Keratinocyte (primary cell): ENCODE measurements around the gene EEPD1. TPM values are rescaled to one million over a fixed set of nuclear protein-coding genes. Genes with fewer than 3 reads are reported as not detected.

Source experiments
- DNase-seq: peaks from one replicate; pipeline ENCODE4 v3.0.0-alpha.2; 2011; ENCODE audit warnings: low read depth, missing footprints, low spot score
- FAIRE-seq: peaks from 2 replicates; lab custom pipeline; 2011; peaks lifted over from hg19 to GRCh38; lab: Jason Lieb, UNC
- H2AFZ ChIP-seq: 2 replicates; pipeline ENCODE4 v1.6.0; 2012; ENCODE audit warnings: low read length, control low read depth, inconsistent platforms; ENCODE audit not compliant: control insufficient read depth
- H3K27ac ChIP-seq: 2 replicates; pipeline ENCODE4 v1.5.1; 2011; ENCODE audit warnings: low read length; ENCODE audit not compliant: control insufficient read depth, insufficient read depth
- H3K27me3 ChIP-seq: 3 replicates; pipeline ENCODE4 v1.6.0; 2011; ENCODE audit warnings: low read length; ENCODE audit not compliant: control insufficient read depth, insufficient read depth; ENCODE audit errors: extremely low read depth
- H3K36me3 ChIP-seq, 2 experiments: 2 replicates in 1 of 2; 3 replicates in 1 of 2; pipeline ENCODE4 v1.5.1; 2011; ENCODE audit warnings: low read length in 2 of 2, mild to moderate bottlenecking in 1 of 2; ENCODE audit not compliant: control insufficient read depth in 2 of 2, insufficient read depth in 2 of 2; ENCODE audit errors: extremely low read depth in 1 of 2
- H3K4me1 ChIP-seq: 3 replicates; pipeline ENCODE4 v1.5.1; 2011; ENCODE audit warnings: low read length; ENCODE audit not compliant: control insufficient read depth, insufficient read depth; ENCODE audit errors: extremely low read depth
- H3K4me2 ChIP-seq: 3 replicates; pipeline ENCODE4 v1.6.0; 2011; ENCODE audit warnings: low read depth, low read length; ENCODE audit not compliant: control insufficient read depth, insufficient read depth; ENCODE audit errors: extremely low read depth
- H3K4me3 ChIP-seq, 3 experiments: fragments of 200-600 bp in 1 of 3; sonication (generic) in 1 of 3; 2 replicates in 2 of 3; 3 replicates in 1 of 3; pipeline ENCODE4 v1.5.1; 2011 to 2016; ENCODE audit warnings: low read length in 3 of 3, mild to moderate bottlenecking in 3 of 3, control low read depth in 2 of 3, inconsistent platforms in 1 of 3, low read depth in 1 of 3, mixed read lengths in 1 of 3, mixed run types in 1 of 3, moderate library complexity in 1 of 3; ENCODE audit not compliant: control insufficient read depth in 2 of 3, insufficient read depth in 2 of 3; ENCODE audit errors: extremely low read depth in 1 of 3
- H3K79me2 ChIP-seq: 2 replicates; pipeline ENCODE4 v1.6.0; 2012; ENCODE audit warnings: low read length; ENCODE audit not compliant: control insufficient read depth, insufficient read depth
- H3K9ac ChIP-seq: 3 replicates; pipeline ENCODE4 v1.6.0; 2011; ENCODE audit warnings: low read length; ENCODE audit not compliant: control insufficient read depth, insufficient read depth; ENCODE audit errors: extremely low read depth
- H3K9me1 ChIP-seq: 3 replicates; pipeline ENCODE4 v1.6.0; 2011; ENCODE audit warnings: low read length; ENCODE audit not compliant: control insufficient read depth, insufficient read depth; ENCODE audit errors: extremely low read depth
- H3K9me3 ChIP-seq: 2 replicates; pipeline ENCODE4 v1.5.1; 2012; ENCODE audit warnings: low read depth, low read length; ENCODE audit not compliant: control insufficient read depth
- H4K20me1 ChIP-seq: 3 replicates; pipeline ENCODE4 v1.6.0; 2011; ENCODE audit warnings: low read length; ENCODE audit not compliant: control insufficient read depth, insufficient read depth; ENCODE audit errors: extremely low read depth
- EZH2 ChIP-seq: IDR thresholded peaks from one replicate; pipeline ENCODE4 v1.6.1; 2012; ENCODE audit warnings: inconsistent platforms, mild to moderate bottlenecking, low read length, moderate library complexity
- dilution Hi-C: fragments of 300-500 bp; cut with MboI; formaldehyde crosslinking; loops from one replicate; pipeline ENCODE4 v1.7.0; 2020; ENCODE audit warnings: low sequenced_read_pairs; ENCODE audit not compliant: extremely low pct_ligation_motif_present
- polyA plus RNA-seq, 5 experiments: library from polyadenylated mRNA; depleted of rRNA in 3 of 5; stranded (reverse) in 3 of 5; stranded (forward) in 1 of 5; unstranded in 1 of 5; fragments of >200 nt; gene quantifications; 1 replicate in 1 of 5; 2 replicates in 3 of 5; 3 replicates in 1 of 5; pipeline versions ENCODE4 v1.2.1 to v1.2.3, GENCODE V29; 2011 to 2012; ENCODE audit warnings: missing spikeins in 2 of 5, low read depth in 1 of 5, low replicate concordance in 1 of 5
- TF ChIP-seq, protein P1 (sequence below), 3 experiments: IDR thresholded peaks in 1 of 3; conservative IDR thresholded peaks in 1 of 3; optimal IDR thresholded peaks in 1 of 3; 2 replicates in 2 of 3; 3 replicates in 1 of 3; pipeline versions ENCODE3 to v1.5.1; 2011; ENCODE audit warnings: low read length in 3 of 3, mild to moderate bottlenecking in 3 of 3, moderate library complexity in 2 of 3, control low read depth in 1 of 3, inconsistent platforms in 1 of 3; ENCODE audit not compliant: insufficient read depth in 2 of 3; ENCODE audit errors: extremely low read depth in 1 of 3

EEPD1 gene
- polyA plus RNA-seq, 1 donor (not counting 4 experiments of a cell fraction or from before 2014, with no cell fraction given) = 1.2 TPM

DNA sequence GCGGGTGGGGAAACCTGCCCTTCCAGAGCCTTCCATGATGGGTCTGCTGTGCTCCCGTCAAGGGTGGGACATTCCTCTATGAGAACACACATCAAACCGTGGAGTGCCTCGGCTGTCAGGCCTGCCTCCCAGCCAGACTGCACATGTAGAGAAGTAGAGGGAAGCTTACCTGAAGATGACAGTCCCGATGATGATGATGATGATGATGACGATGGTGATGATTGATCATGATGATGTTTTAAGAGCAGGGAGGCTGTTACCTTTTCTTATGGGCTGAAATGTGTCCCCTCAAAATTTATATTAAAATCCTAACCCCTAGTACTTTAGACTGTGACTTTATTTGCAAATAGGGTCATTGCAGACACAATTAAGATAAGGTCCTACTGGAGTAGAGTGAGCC is 160.6 kb downstream of the EEPD1 start:
- no peak overlapping the region for H3K4me3 ChIP-seq
- no peaks in the 10 kb centered on the region for H4K20me1 ChIP-seq
- no peak for TF ChIP-seq EZH2
- TF ChIP-seq, protein P1, sequence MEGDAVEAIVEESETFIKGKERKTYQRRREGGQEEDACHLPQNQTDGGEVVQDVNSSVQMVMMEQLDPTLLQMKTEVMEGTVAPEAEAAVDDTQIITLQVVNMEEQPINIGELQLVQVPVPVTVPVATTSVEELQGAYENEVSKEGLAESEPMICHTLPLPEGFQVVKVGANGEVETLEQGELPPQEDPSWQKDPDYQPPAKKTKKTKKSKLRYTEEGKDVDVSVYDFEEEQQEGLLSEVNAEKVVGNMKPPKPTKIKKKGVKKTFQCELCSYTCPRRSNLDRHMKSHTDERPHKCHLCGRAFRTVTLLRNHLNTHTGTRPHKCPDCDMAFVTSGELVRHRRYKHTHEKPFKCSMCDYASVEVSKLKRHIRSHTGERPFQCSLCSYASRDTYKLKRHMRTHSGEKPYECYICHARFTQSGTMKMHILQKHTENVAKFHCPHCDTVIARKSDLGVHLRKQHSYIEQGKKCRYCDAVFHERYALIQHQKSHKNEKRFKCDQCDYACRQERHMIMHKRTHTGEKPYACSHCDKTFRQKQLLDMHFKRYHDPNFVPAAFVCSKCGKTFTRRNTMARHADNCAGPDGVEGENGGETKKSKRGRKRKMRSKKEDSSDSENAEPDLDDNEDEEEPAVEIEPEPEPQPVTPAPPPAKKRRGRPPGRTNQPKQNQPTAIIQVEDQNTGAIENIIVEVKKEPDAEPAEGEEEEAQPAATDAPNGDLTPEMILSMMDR (optimal IDR thresholded peaks at IDR 0.05 in 1 of 3, IDR thresholded peaks at IDR 0.05 in 1 of 3, conservative IDR thresholded peaks at IDR 0.05 in 1 of 3; ENCODE audit: extremely low read depth in 1 of 3, insufficient read depth in 2 of 3, low read length in 3 of 3) = no peak
- H3K9me3 ChIP-seq = no peaks in the 10 kb centered on the region
- no peak overlapping the region for H2AFZ ChIP-seq
- dilution Hi-C loops = loop anchor here (25.0 kb wide), 1 partner anchor 326 kb away; no protein-coding TSS in a partner anchor
- H3K4me1 ChIP-seq = no peaks in the 10 kb centered on the region
- H3K9me1 ChIP-seq = no peaks in the 10 kb centered on the region
- DNase-seq (no peak), FAIRE-seq (no peak)
- no peak overlapping the region for H3K27ac ChIP-seq
- H3K4me2 ChIP-seq = no peak overlapping the region
- H3K27me3 ChIP-seq = no peaks in the 10 kb centered on the region
- H3K9ac ChIP-seq = no peak overlapping the region
- H3K36me3 ChIP-seq = no peaks in the 10 kb centered on the region
- no peaks in the 10 kb centered on the region for H3K79me2 ChIP-seq

DNA sequence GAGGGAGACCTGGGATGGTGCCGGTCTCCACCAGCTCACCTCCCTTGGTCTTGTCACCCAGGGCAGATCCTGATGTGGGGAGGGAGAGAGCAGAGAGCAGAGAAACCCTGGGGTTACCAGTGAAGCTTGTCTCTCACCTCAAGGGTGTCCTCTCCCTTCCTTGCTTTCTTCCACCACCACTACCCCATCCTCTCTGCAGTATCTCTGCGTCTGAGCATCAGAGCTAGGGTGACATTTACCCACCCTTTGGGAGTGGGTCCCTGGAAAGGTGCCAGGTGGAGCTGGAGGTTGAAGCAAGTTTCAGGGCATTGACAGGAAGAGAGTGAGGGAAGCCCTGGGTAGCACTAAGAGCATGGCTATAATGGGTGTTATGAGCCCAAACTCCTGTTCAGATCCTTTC is 161.4 kb downstream of the EEPD1 start:
- DNase-seq (no peak), FAIRE-seq (no peak)
- Histone ChIP-seq H4K20me1 (no peaks in the 10 kb centered on the region), H3K9me3 (no peaks in the 10 kb centered on the region), H3K9me1 (no peaks in the 10 kb centered on the region), H3K27ac (no peak overlapping the region), H3K4me3 (no peak overlapping the region), H3K27me3 (no peaks in the 10 kb centered on the region), H2AFZ (no peak overlapping the region), H3K79me2 (no peaks in the 10 kb centered on the region), H3K36me3 (no peaks in the 10 kb centered on the region), H3K4me2 (no peak overlapping the region), H3K4me1 (no peaks in the 10 kb centered on the region), H3K9ac (no peak overlapping the region)
- dilution Hi-C loops = loop anchor here (25.0 kb wide), 1 partner anchor 327 kb away; no protein-coding TSS in a partner anchor
- TF ChIP-seq, protein P1 (optimal IDR thresholded peaks at IDR 0.05 in 1 of 3, IDR thresholded peaks at IDR 0.05 in 1 of 3, conservative IDR thresholded peaks at IDR 0.05 in 1 of 3; ENCODE audit: extremely low read depth in 1 of 3, insufficient read depth in 2 of 3, low read length in 3 of 3) = no peak
- TF ChIP-seq EZH2 = no peak
